Measurements from ENCODE around the gene THOC6. TPM values are rescaled to one million over a fixed set of nuclear protein-coding genes. Genes with fewer than 3 reads are reported as not detected.

The THOC6 gene
- polyA plus RNA-seq, 1 donor from 2014 or later = 11.4 TPM

DNA sequence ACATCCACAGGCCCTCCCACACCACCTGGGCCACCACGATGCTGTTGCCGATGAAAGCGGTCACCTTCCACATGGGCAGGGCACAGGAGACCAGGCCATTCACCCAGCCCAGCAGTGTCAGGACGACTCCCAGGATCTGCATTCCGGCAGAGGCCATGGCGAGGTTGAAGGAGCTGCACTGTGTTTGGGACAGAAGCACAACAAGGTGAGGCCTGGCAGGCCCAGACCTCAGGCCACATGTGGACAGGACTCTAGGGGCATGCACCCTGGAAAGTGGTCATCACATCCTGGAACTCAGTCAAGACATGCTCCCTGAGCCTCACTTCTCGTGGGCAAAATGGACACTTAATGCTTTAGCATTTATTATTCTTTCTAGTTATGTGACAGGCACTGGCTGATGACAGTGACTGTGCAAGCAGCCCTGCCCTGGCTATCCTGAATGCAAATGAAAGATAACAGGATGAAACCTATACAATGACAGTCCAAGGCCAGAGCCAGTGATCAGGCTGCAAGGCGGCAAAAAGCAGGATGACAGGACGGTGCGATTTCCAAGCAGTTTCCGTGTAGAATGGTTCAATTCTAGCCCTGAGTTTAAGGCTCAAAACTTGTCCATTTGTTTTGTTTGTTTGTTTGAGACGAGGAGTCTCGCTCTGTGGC lies 7.8 kb upstream of the THOC6 start:
- Histone ChIP-seq H3K27me3 (ENCODE audit: insufficient read depth, low read depth, low read length) (peaks cover 46% of the 10 kb centered on the region), H3K79me2 (replicated peaks; ENCODE audit: insufficient read depth, low read length) (no peaks in the 10 kb centered on the region)

DNA sequence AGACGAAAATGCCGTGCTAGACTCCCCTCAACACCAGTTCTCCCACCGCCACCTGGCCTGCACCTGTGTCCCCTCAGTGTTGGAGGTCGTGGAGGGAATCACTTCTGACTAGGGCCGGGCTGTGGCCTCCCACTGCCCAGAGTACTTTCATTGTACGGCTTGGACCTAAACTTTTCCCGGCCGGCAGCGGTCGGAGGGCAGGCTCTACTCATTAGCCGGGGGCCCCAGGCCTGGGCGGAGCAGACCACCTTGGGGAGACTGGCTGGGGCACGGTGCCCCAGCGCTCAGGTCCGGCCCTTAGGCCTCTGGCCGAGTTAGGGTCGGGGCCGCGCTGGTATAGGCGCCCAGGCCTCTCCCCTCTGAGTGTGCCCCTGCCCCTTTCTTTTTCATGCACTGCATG lies 6.5 kb upstream of the THOC6 start:
- Histone ChIP-seq H3K4me3 (ENCODE audit: low read length) (no peak overlapping the region), H3K27me3 (ENCODE audit: insufficient read depth, low read depth, low read length) (peaks cover 44% of the 10 kb centered on the region), H3F3A (ENCODE audit: insufficient read depth, low read length, poor library complexity, severe bottlenecking) (no peaks in the 10 kb centered on the region), H4K20me1 (ENCODE audit: insufficient read depth) (no peaks in the 10 kb centered on the region), H2AFZ (ENCODE audit: low read depth, low read length) (no peak overlapping the region), H3K9ac (ENCODE audit: low read length) (no peak overlapping the region), H3K79me2 (replicated peaks; ENCODE audit: insufficient read depth, low read length) (no peaks in the 10 kb centered on the region), H3K9me3 (ENCODE audit: low read length) (no peaks in the 10 kb centered on the region), H3K4me2 (ENCODE audit: low read length) (no peak overlapping the region), H3K27ac (ENCODE audit: low read length) (no peak overlapping the region), H3K9me2 (ENCODE audit: insufficient read depth, low read length) (no peaks in the 10 kb centered on the region), H3K36me3 (ENCODE audit: insufficient read depth, low read length) (no peaks in the 10 kb centered on the region)
- no peak for TF ChIP-seq REST (IDR thresholded peaks at IDR 0.05; ENCODE audit: borderline replicate concordance)
- no peak for TF ChIP-seq SMC3 (conservative IDR thresholded peaks at IDR 0.05; ENCODE audit: poor library complexity)
- TF ChIP-seq TAF1 (IDR thresholded peaks at IDR 0.05; ENCODE audit: low read depth) = no peak
- no peak for TF ChIP-seq RAD21 (conservative IDR thresholded peaks at IDR 0.05)
- no peak for TF ChIP-seq POLR2AphosphoS5 (IDR thresholded peaks at IDR 0.05)
- TF ChIP-seq EZH2 (IDR thresholded peaks at IDR 0.05; ENCODE audit: borderline replicate concordance, insufficient read depth, low read length, poor library complexity, severe bottlenecking) = no peak

More for the DNA sequence above, 7.8 kb upstream of the THOC6 start:
- no peak overlapping the region for H3K27ac ChIP-seq (ENCODE audit: low read length)
- H3K9me2 ChIP-seq (ENCODE audit: insufficient read depth, low read length) = no peaks in the 10 kb centered on the region
- H2AFZ ChIP-seq (ENCODE audit: low read depth, low read length) = no peak overlapping the region
- H3K9me3 ChIP-seq (ENCODE audit: low read length) = no peaks in the 10 kb centered on the region
- H3K36me3 ChIP-seq (ENCODE audit: insufficient read depth, low read length) = no peaks in the 10 kb centered on the region
- no peaks in the 10 kb centered on the region for H3F3A ChIP-seq (ENCODE audit: insufficient read depth, low read length, poor library complexity, severe bottlenecking)
- H4K20me1 ChIP-seq (ENCODE audit: insufficient read depth) = no peaks in the 10 kb centered on the region
- TF ChIP-seq EZH2 (IDR thresholded peaks at IDR 0.05; ENCODE audit: borderline replicate concordance, insufficient read depth, low read length, poor library complexity, severe bottlenecking) = no peak
- TF ChIP-seq REST (IDR thresholded peaks at IDR 0.05; ENCODE audit: borderline replicate concordance) = no peak
- no peak for TF ChIP-seq RAD21 (conservative IDR thresholded peaks at IDR 0.05)
- TF ChIP-seq SMC3 (conservative IDR thresholded peaks at IDR 0.05; ENCODE audit: poor library complexity) = no peak
- no peak for TF ChIP-seq CTCF (IDR thresholded peaks at IDR 0.05; ENCODE audit: poor library complexity, severe bottlenecking)
- no peak for TF ChIP-seq MXI1 (conservative IDR thresholded peaks at IDR 0.05; ENCODE audit: poor library complexity, severe bottlenecking)
- no peak for TF ChIP-seq POLR2AphosphoS5 (IDR thresholded peaks at IDR 0.05)
- TF ChIP-seq TAF1 (IDR thresholded peaks at IDR 0.05; ENCODE audit: low read depth) = no peak
- TF ChIP-seq EP300 (conservative IDR thresholded peaks at IDR 0.05; ENCODE audit: poor library complexity, severe bottlenecking) = no peak
- no peak overlapping the region for H3K9ac ChIP-seq (ENCODE audit: low read length)
- no peak overlapping the region for H3K4me2 ChIP-seq (ENCODE audit: low read length)
- H3K4me3 ChIP-seq (ENCODE audit: low read length) = no peak overlapping the region
